SK-MEL-5 (cell line): Measurements from ENCODE around the gene MYO7B. TPM values are rescaled to one million over a fixed set of nuclear protein-coding genes. Genes with fewer than 3 reads are reported as not detected.
"Not testable (repeated sequence)": the region's sequence is repeated elsewhere in the genome, so short reads cannot be mapped to it uniquely, and the experiment has no call there.

Experiments
- DNase-seq: peaks from one replicate; pipeline ENCODE4 v3.0.0-alpha.2; 2016; ENCODE audit warnings: low read depth, low spot score
- in situ Hi-C: cut with HindIII; loops from 2 replicates; pipeline ENCODE4 v1.10.0; 2016; ENCODE audit warnings: low sequenced_read_pairs, high pct_unique_total_duplicates, low pct_unique_long_range_greater_than_20kb
- total RNA-seq: library from RNA; depleted of rRNA; stranded (reverse); fragments of >200 nt; shearing (Covaris generic); gene quantifications from 2 replicates; pipeline ENCODE4 v1.2.3, GENCODE V29; 2014

The MYO7B gene
- total RNA-seq, 1 experiment from 2014 or later, result not detected

- in situ Hi-C loops, result no loop called here
- no peak for DNase-seq
Observed at GRCh38 chr2:127537644-127538043, 2.2 kb downstream of the MYO7B start.

GRCh38 chr2:127541809-127542208 lies 6.3 kb downstream of the MYO7B start:
- DNase-seq, result no peak
- in situ Hi-C loops, result no loop called here

GRCh38 chr2:127542231-127542630 lies 6.7 kb downstream of the MYO7B start:
- DNase-seq, result no peak
- in situ Hi-C loops, result no loop called here

- in situ Hi-C loops, DNase-seq: not testable (repeated sequence)
Observed at GRCh38 chr2:127543013-127543501, 7.6 kb downstream of the MYO7B start.

GRCh38 chr2:127545189-127545588 lies 9.7 kb downstream of the MYO7B start:
- in situ Hi-C loops, result no loop called here
- DNase-seq, result no peak

GRCh38 chr2:127545796-127546195 lies 10.3 kb downstream of the MYO7B start:
- in situ Hi-C loops, result no loop called here
- no peak for DNase-seq

- in situ Hi-C loops, result no loop called here
- DNase-seq, result no peak
Observed at GRCh38 chr2:127546797-127547196, 11.3 kb downstream of the MYO7B start.

- in situ Hi-C loops, result no loop called here
- no peak for DNase-seq
Observed at GRCh38 chr2:127551221-127551930, 15.9 kb downstream of the MYO7B start.

- no peak for DNase-seq
- in situ Hi-C loops, result no loop called here
Observed at GRCh38 chr2:127552336-127552735, 16.9 kb downstream of the MYO7B start.

GRCh38 chr2:127552846-127553245 lies 17.4 kb downstream of the MYO7B start:
- no peak for DNase-seq
- in situ Hi-C loops, result no loop called here

GRCh38 chr2:127558911-127559310 lies 23.4 kb downstream of the MYO7B start:
- in situ Hi-C loops, result no loop called here
- DNase-seq, result no peak

GRCh38 chr2:127559454-127559853 lies 24.0 kb downstream of the MYO7B start:
- no peak for DNase-seq
- in situ Hi-C loops, result no loop called here

- in situ Hi-C loops, result no loop called here
- DNase-seq, result no peak
Observed at GRCh38 chr2:127560201-127560930, 24.9 kb downstream of the MYO7B start.

- no peak for DNase-seq
- in situ Hi-C loops, result no loop called here
Observed at GRCh38 chr2:127560931-127561280, 25.4 kb downstream of the MYO7B start.

GRCh38 chr2:127561371-127561770 lies 25.9 kb downstream of the MYO7B start:
- in situ Hi-C loops, result no loop called here
- no peak for DNase-seq

- in situ Hi-C loops, result no loop called here
- DNase-seq, result no peak
Observed at GRCh38 chr2:127562936-127563335, 27.5 kb downstream of the MYO7B start.

GRCh38 chr2:127563458-127564428 lies 28.3 kb downstream of the MYO7B start:
- DNase-seq, result no peak
- in situ Hi-C loops, result no loop called here
